ENCODE data around the gene APBB2. TPM values are rescaled to one million over a fixed set of nuclear protein-coding genes. Genes with fewer than 3 reads are reported as not detected.

The APBB2 gene
- polyA plus RNA-seq (2013, experiment 1 of 2): 28.5 TPM
- polyA plus RNA-seq (2013, experiment 2 of 2): 27.2 TPM

GRCh38 chr4:41214136-41214824 is at the start of gene APBB2:
TSS of gene APBB2 (minus strand) at chr4:41214542. CDS start at chr4:41033254, 181,288 bp downstream.
- WGBS, 2 experiments (ENCODE audit: insufficient coverage in 2 of 2): 0 to 1% methylated on average over 56 to 59 of the region's 71 CpGs
- Histone ChIP-seq H3K9me3 (ENCODE audit: control insufficient read depth, low read length) (no peaks in the 10 kb centered on the region), H3K36me3 (ENCODE audit: control insufficient read depth, insufficient read depth, low read length) (no peaks in the 10 kb centered on the region), H3K4me3 (ENCODE audit: extremely low read depth, insufficient read depth, low read length, poor library complexity, severe bottlenecking) (peak within 1 kb of the TSS; percentile 76), H3K4me1 (ENCODE audit: control insufficient read depth, insufficient read depth, low read length, poor library complexity, severe bottlenecking) (peaks cover 8% of the 10 kb centered on the region), H3K27ac (ENCODE audit: low read depth, low read length, severe bottlenecking) (peak within 1 kb of the TSS; percentile 65)

GRCh38 chr4:41262198-41262597 is 47.9 kb upstream of the APBB2 start:
- H3K4me3 ChIP-seq (ENCODE audit: extremely low read depth, insufficient read depth, low read length, poor library complexity, severe bottlenecking): no peak overlapping the region
- peaks cover 78% of the 10 kb centered on the region for H3K36me3 ChIP-seq (ENCODE audit: control insufficient read depth, insufficient read depth, low read length)
- 95% methylated on average over 3 to 5 of the region's 6 CpGs for WGBS, 2 experiments (ENCODE audit: insufficient coverage in 2 of 2)
- no peaks in the 10 kb centered on the region for H3K9me3 ChIP-seq (ENCODE audit: control insufficient read depth, low read length)
- no peaks in the 10 kb centered on the region for H3K4me1 ChIP-seq (ENCODE audit: control insufficient read depth, insufficient read depth, low read length, poor library complexity, severe bottlenecking)
- H3K27ac ChIP-seq (ENCODE audit: low read depth, low read length, severe bottlenecking): no peak overlapping the region

- no peak overlapping the region for H3K4me3 ChIP-seq (ENCODE audit: extremely low read depth, insufficient read depth, low read length, poor library complexity, severe bottlenecking)
- no peaks in the 10 kb centered on the region for H3K9me3 ChIP-seq (ENCODE audit: control insufficient read depth, low read length)
- H3K27ac ChIP-seq (ENCODE audit: low read depth, low read length, severe bottlenecking): no peak overlapping the region
- peaks cover 62% of the 10 kb centered on the region for H3K36me3 ChIP-seq (ENCODE audit: control insufficient read depth, insufficient read depth, low read length)
- 97% methylated on average over 9 of the region's 9 CpGs for WGBS, 2 experiments (ENCODE audit: insufficient coverage in 2 of 2)
- no peaks in the 10 kb centered on the region for H3K4me1 ChIP-seq (ENCODE audit: control insufficient read depth, insufficient read depth, low read length, poor library complexity, severe bottlenecking)
Observed at GRCh38 chr4:41260116-41260733, 45.9 kb upstream of the APBB2 start.

- no peaks in the 10 kb centered on the region for H3K4me1 ChIP-seq (ENCODE audit: control insufficient read depth, insufficient read depth, low read length, poor library complexity, severe bottlenecking)
Observed at GRCh38 chr4:41258783-41259182, 44.4 kb upstream of the APBB2 start.

GRCh38 chr4:41257906-41258305 is 43.6 kb upstream of the APBB2 start:
- no peak overlapping the region for H3K27ac ChIP-seq (ENCODE audit: low read depth, low read length, severe bottlenecking)
- peaks cover 38% of the 10 kb centered on the region for H3K36me3 ChIP-seq (ENCODE audit: control insufficient read depth, insufficient read depth, low read length)
- H3K4me3 ChIP-seq (ENCODE audit: extremely low read depth, insufficient read depth, low read length, poor library complexity, severe bottlenecking): peak overlapping the region; percentile 91
- 0 to 15% methylated on average over 2 to 5 of the region's 11 CpGs for WGBS, 2 experiments (ENCODE audit: insufficient coverage in 2 of 2)
- H3K9me3 ChIP-seq (ENCODE audit: control insufficient read depth, low read length): no peaks in the 10 kb centered on the region
- no peaks in the 10 kb centered on the region for H3K4me1 ChIP-seq (ENCODE audit: control insufficient read depth, insufficient read depth, low read length, poor library complexity, severe bottlenecking)

More at GRCh38 chr4:41258783-41259182, 44.4 kb upstream of the APBB2 start:
- Histone ChIP-seq H3K36me3 (ENCODE audit: control insufficient read depth, insufficient read depth, low read length) (peaks cover 47% of the 10 kb centered on the region), H3K27ac (ENCODE audit: low read depth, low read length, severe bottlenecking) (peak overlapping the region; percentile 1), H3K4me3 (ENCODE audit: extremely low read depth, insufficient read depth, low read length, poor library complexity, severe bottlenecking) (peak overlapping the region; percentile 91), H3K9me3 (ENCODE audit: control insufficient read depth, low read length) (no peaks in the 10 kb centered on the region)
- WGBS, 2 experiments (ENCODE audit: insufficient coverage in 2 of 2): 84 to 88% methylated on average over 1 to 4 of the region's 5 CpGs

GRCh38 chr4:41257257-41257901 is 43.0 kb upstream of the APBB2 start:
- Histone ChIP-seq H3K27ac (ENCODE audit: low read depth, low read length, severe bottlenecking) (peak overlapping the region; percentile 67), H3K9me3 (ENCODE audit: control insufficient read depth, low read length) (no peaks in the 10 kb centered on the region), H3K4me3 (ENCODE audit: extremely low read depth, insufficient read depth, low read length, poor library complexity, severe bottlenecking) (peak overlapping the region; percentile 91), H3K36me3 (ENCODE audit: control insufficient read depth, insufficient read depth, low read length) (peaks cover 33% of the 10 kb centered on the region), H3K4me1 (ENCODE audit: control insufficient read depth, insufficient read depth, low read length, poor library complexity, severe bottlenecking) (no peaks in the 10 kb centered on the region)
- 0 to 2% methylated on average over 37 to 49 of the region's 69 CpGs for WGBS, 2 experiments (ENCODE audit: insufficient coverage in 2 of 2)

- WGBS, 2 experiments (ENCODE audit: insufficient coverage in 2 of 2): 0 to 1% methylated on average over 46 to 49 of the region's 55 CpGs
- Histone ChIP-seq H3K27ac (ENCODE audit: low read depth, low read length, severe bottlenecking) (peak within 1 kb of the TSS; percentile 71), H3K4me3 (ENCODE audit: extremely low read depth, insufficient read depth, low read length, poor library complexity, severe bottlenecking) (peak within 1 kb of the TSS; percentile 91), H3K36me3 (ENCODE audit: control insufficient read depth, insufficient read depth, low read length) (peaks cover 27% of the 10 kb centered on the region), H3K9me3 (ENCODE audit: control insufficient read depth, low read length) (no peaks in the 10 kb centered on the region), H3K4me1 (ENCODE audit: control insufficient read depth, insufficient read depth, low read length, poor library complexity, severe bottlenecking) (no peaks in the 10 kb centered on the region)
Observed at GRCh38 chr4:41256740-41257256, 42.5 kb upstream of the APBB2 start, which contains the start of gene UCHL1. TSS of gene UCHL1 (plus strand) at chr4:41256928. CDS start at chr4:41256977, 49 bp downstream.

GRCh38 chr4:41256131-41256739 is 41.9 kb upstream of the APBB2 start:
- H3K4me1 ChIP-seq (ENCODE audit: control insufficient read depth, insufficient read depth, low read length, poor library complexity, severe bottlenecking): no peaks in the 10 kb centered on the region
- peak overlapping the region; percentile 71 for H3K27ac ChIP-seq (ENCODE audit: low read depth, low read length, severe bottlenecking)
- H3K36me3 ChIP-seq (ENCODE audit: control insufficient read depth, insufficient read depth, low read length): peaks cover 22% of the 10 kb centered on the region
- H3K4me3 ChIP-seq (ENCODE audit: extremely low read depth, insufficient read depth, low read length, poor library complexity, severe bottlenecking): peak overlapping the region; percentile 91
- WGBS, 2 experiments (ENCODE audit: insufficient coverage in 2 of 2): 3 to 28% methylated on average over 3 to 5 of the region's 13 CpGs
- no peaks in the 10 kb centered on the region for H3K9me3 ChIP-seq (ENCODE audit: control insufficient read depth, low read length)

- Histone ChIP-seq H3K9me3 (ENCODE audit: control insufficient read depth, low read length) (no peaks in the 10 kb centered on the region), H3K36me3 (ENCODE audit: control insufficient read depth, insufficient read depth, low read length) (no peaks in the 10 kb centered on the region), H3K27ac (ENCODE audit: low read depth, low read length, severe bottlenecking) (no peak overlapping the region), H3K4me1 (ENCODE audit: control insufficient read depth, insufficient read depth, low read length, poor library complexity, severe bottlenecking) (no peaks in the 10 kb centered on the region), H3K4me3 (ENCODE audit: extremely low read depth, insufficient read depth, low read length, poor library complexity, severe bottlenecking) (no peak overlapping the region)
- whole genome bisulfite sequencing, 2 experiments (ENCODE audit: insufficient coverage in 2 of 2): 71 to 83% methylated on average over 1 of the region's 1 CpG
Observed at GRCh38 chr4:41245983-41246382, 31.6 kb upstream of the APBB2 start.

GRCh38 chr4:41241919-41242318 is 27.6 kb upstream of the APBB2 start:
- no peaks in the 10 kb centered on the region for H3K4me1 ChIP-seq (ENCODE audit: control insufficient read depth, insufficient read depth, low read length, poor library complexity, severe bottlenecking)
- no peak overlapping the region for H3K27ac ChIP-seq (ENCODE audit: low read depth, low read length, severe bottlenecking)
- H3K36me3 ChIP-seq (ENCODE audit: control insufficient read depth, insufficient read depth, low read length): no peaks in the 10 kb centered on the region
- WGBS, 2 experiments (ENCODE audit: insufficient coverage in 2 of 2): 100% methylated on average over 1 of the region's 1 CpG
- H3K4me3 ChIP-seq (ENCODE audit: extremely low read depth, insufficient read depth, low read length, poor library complexity, severe bottlenecking): no peak overlapping the region
- H3K9me3 ChIP-seq (ENCODE audit: control insufficient read depth, low read length): no peaks in the 10 kb centered on the region

Data from mesodermal cell (in vitro differentiated cells).